GM21390 (cell line): ENCODE results near the gene PLEKHG1.

Experiments used
- ATAC-seq: cut with Tn5 transposase; IDR thresholded peaks from one replicate; pipeline ENCODE4 v1.9.1; 2021; ENCODE audit not compliant: unreplicated experiment

The PLEKHG1 gene

DNA sequence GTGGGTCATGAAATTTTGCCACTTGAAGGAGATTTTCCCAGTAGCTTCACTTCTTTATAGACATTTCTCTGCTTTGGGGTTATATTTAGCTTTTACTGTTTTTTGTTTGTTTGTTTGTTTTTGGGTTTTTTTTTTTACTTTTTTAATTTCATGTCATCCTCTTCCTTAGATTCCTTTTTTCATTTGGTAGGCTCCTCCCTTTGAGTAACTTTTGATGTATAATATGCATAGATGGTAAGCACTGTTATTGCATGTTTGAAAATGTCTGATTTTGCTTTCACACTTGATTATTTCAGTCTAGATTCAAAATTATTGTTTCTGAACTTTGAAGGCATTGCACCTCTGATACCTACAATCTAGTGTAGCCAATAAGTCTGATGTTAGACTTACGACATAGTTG, 37.6 kb downstream of the PLEKHG1 start:
- ATAC-seq = no peak

DNA sequence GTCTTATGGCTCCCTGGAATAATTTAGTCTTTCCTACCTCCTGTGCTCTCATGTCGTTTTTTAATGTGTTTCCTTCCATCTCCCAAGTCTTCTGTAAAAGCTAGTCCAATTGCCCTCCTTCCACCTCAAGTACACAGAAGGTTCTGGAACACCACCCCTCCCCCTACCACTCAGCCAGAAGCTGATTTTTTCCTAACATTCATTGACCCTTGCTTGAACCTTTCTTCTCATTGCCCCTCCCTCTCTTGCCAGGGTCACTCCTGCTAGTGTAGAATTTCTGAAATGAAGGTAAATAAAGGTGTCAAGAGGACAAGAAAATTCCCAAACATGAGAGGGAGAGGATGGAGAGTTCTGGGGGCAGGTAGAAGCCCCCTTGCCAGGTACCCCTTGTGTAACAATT, 38.6 kb downstream of the PLEKHG1 start:
- no peak for ATAC-seq

GRCh38 chr6:150638765-150639164, 39.1 kb downstream of the PLEKHG1 start:
- no peak for ATAC-seq

GRCh38 chr6:150639823-150640331, 40.2 kb downstream of the PLEKHG1 start:
- no peak for ATAC-seq

- ATAC-seq = peak; percentile 36
Observed at GRCh38 chr6:150640556-150641209, 41.0 kb downstream of the PLEKHG1 start.

DNA sequence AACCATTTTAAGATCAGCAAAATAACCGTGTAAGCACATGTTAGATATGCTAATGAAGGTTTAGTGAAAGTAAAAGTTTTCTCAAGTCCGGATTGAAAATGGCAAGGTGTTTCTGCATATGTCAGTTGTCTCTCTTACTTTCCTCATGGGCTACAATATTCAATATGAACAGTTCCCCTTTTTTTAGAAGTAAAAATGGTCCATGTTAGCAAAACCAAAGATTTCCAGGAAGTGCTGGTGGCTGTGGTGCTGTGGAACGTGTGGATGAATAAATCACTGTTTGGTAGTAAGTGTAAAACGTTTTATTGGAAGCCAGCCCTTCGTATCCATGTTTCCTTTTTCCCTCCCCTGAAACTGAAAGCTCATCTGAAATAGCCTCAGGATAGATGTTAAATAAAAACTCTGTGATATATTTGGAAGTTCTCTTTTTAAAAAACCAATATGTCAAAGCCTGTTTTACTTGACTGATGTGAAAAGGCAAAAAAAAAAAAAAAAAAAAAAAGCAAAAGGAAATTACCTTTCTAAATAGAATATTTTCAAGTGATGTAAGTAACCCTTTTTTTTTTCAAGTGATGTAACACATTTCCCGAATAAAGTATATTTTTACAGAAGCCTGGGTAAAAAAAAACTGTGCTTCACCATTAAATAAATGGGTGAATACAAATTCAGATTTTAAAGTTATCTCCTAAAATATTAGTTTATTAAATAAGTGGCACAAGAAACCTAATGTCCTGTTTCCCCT, 41.9 kb downstream of the PLEKHG1 start:
- peak; percentile 67 for ATAC-seq

- ATAC-seq = no peak
Observed at GRCh38 chr6:150646228-150646627, 46.5 kb downstream of the PLEKHG1 start.

DNA sequence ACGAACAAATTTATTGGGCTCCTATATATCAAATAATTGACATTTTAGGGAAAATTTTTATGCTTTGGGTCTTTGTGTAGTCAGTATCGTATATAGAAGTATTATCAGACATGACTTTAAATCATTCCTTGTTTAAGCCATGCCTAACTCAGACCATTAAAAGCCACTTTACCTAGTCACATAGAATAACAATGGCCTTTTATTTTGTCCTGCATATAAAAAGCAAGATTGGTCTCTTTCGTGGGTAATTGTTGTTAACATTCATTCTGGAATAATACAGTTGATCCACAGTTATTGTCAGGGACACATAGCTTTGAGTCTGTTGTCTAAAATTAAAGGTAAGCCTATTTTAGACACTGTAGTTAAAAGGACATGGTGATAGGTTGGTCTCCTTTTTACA, 47.4 kb downstream of the PLEKHG1 start:
- ATAC-seq = no peak
